ENCODE measurements around the gene POLR2I. TPM values are rescaled to one million over a fixed set of nuclear protein-coding genes. Genes with fewer than 3 reads are reported as not detected.
A peak's percentile ranks its signal among the peaks of the same experiment; 100 is the strongest.

POLR2I gene
- total and polyA plus RNA-seq, 9 of the 15 experiments (the other 6 are each of a cell fraction or from before 2014, with no cell fraction given): 28.0 to 283 (median 123) TPM

DNA sequence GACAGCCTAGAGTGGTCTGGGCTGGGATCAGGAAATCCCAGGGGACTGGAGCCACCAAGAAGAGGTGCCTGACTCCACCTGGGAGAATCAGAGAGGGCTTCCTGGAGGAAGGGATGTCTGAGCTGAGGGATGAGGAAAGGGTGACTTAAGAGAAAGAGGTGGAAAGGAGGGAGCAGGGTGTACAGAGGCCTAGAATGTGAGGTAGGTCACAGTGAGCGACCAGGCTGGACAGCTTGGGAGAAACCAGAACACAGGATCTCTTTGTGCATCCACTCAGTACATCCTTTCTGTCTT is 1.6 kb upstream of the POLR2I start:
- intact Hi-C loops (cut with micrococcal nuclease): loop anchor here (10.0 kb wide), 1 partner anchor 121 kb away; the partner anchor contains the start of gene SDHAF1
- peak overlapping the region in 1 of 2 experiments; percentile 38; a peak in 1 of 4 replicates for H3K9ac ChIP-seq (ENCODE audit: insufficient read depth in 1 of 2, low read depth in 2 of 2, low read length in 2 of 2)
- peaks cover 14% of the 10 kb centered on the region for H3K79me2 ChIP-seq (ENCODE audit: control insufficient read depth, insufficient read depth, low read length)
- peaks cover 24% of the 10 kb centered on the region; the same call in 2 of the 3 replicates for H3K36me3 ChIP-seq (ENCODE audit: control insufficient read depth, insufficient read depth, low read length)
- ChIA-PET CTCF (ENCODE audit: low intra/inter-chr PET ratio) (no interaction called here), POLR2A (interaction anchor here (1.0 kb wide), 1 partner anchor 14 kb away, joined by 5 read pairs; no protein-coding TSS in a partner anchor)
- peaks cover 5 to 42% of the 10 kb centered on the region in 2 experiments; a peak in 3 of 5 replicates for H3K4me1 ChIP-seq (replicated peaks in 1 of 2; ENCODE audit: control insufficient read depth in 2 of 2, insufficient read depth in 2 of 2, low read length in 2 of 2)
- H3K27ac ChIP-seq (ENCODE audit: extremely low read depth, low read depth, low read length): no peak overlapping the region; the same call in 2 of the 3 replicates
- in situ Hi-C loops (cut with MboI): no loop called here
- no peaks in the 10 kb centered on the region for H3K9me3 ChIP-seq (replicated peaks; ENCODE audit: control insufficient read depth, insufficient read depth, low read depth, low read length)
- H3K4me2 ChIP-seq (ENCODE audit: insufficient read depth, low read length): peak overlapping the region; percentile 96
- no TSS peak for BruUV-seq (replicated peaks)
- ATAC-seq: no peak
- no peaks in the 10 kb centered on the region for H3K9me1 ChIP-seq (ENCODE audit: control insufficient read depth, insufficient read depth, low read length)
- H4K20me1 ChIP-seq (replicated peaks; ENCODE audit: control insufficient read depth, insufficient read depth, low read length): no peaks in the 10 kb centered on the region
- no peaks in the 10 kb centered on the region for H3K27me3 ChIP-seq (ENCODE audit: control insufficient read depth in 2 of 2, insufficient read depth in 2 of 2, low read length in 2 of 2)
- no peak for FAIRE-seq
- peak overlapping the region; percentile 62 for H3K4me3 ChIP-seq
- H2AFZ ChIP-seq (ENCODE audit: low read depth, low read length): peak overlapping the region; percentile 84; the same call in 1 of the 2 replicates
- WGBS (ENCODE audit: insufficient coverage, low coverage, missing lambda C conversion rate): 57% methylated on average over 1 of the region's 1 CpG
- no peak for TF ChIP-seq ZC3H8 (IDR thresholded peaks at IDR 0.05)
- TF ChIP-seq TAF9B (IDR thresholded peaks at IDR 0.05; ENCODE audit: partially characterized antibody): no peak
- TF ChIP-seq, protein P1, sequence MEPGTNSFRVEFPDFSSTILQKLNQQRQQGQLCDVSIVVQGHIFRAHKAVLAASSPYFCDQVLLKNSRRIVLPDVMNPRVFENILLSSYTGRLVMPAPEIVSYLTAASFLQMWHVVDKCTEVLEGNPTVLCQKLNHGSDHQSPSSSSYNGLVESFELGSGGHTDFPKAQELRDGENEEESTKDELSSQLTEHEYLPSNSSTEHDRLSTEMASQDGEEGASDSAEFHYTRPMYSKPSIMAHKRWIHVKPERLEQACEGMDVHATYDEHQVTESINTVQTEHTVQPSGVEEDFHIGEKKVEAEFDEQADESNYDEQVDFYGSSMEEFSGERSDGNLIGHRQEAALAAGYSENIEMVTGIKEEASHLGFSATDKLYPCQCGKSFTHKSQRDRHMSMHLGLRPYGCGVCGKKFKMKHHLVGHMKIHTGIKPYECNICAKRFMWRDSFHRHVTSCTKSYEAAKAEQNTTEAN (CRISPR knock-in tag; IDR thresholded peaks at IDR 0.05): no peak
- no peak for TF ChIP-seq ZNF253 (CRISPR knock-in tag; conservative IDR thresholded peaks at IDR 0.05)
- TF ChIP-seq NFYB (IDR thresholded peaks at IDR 0.05; ENCODE audit: extremely low read depth, insufficient read length): no peak
- TF ChIP-seq ZNF507 (tag; conservative IDR thresholded peaks at IDR 0.05): no peak
- TF ChIP-seq SRF (CRISPR knock-in tag; IDR thresholded peaks at IDR 0.05): no peak
- no peak for TF ChIP-seq ARID1B (IDR thresholded peaks at IDR 0.05)
- no peak for TF ChIP-seq HNRNPK (IDR thresholded peaks at IDR 0.05; ENCODE audit: low read depth, low read length, poor library complexity, severe bottlenecking)
- TF ChIP-seq, protein P2, sequence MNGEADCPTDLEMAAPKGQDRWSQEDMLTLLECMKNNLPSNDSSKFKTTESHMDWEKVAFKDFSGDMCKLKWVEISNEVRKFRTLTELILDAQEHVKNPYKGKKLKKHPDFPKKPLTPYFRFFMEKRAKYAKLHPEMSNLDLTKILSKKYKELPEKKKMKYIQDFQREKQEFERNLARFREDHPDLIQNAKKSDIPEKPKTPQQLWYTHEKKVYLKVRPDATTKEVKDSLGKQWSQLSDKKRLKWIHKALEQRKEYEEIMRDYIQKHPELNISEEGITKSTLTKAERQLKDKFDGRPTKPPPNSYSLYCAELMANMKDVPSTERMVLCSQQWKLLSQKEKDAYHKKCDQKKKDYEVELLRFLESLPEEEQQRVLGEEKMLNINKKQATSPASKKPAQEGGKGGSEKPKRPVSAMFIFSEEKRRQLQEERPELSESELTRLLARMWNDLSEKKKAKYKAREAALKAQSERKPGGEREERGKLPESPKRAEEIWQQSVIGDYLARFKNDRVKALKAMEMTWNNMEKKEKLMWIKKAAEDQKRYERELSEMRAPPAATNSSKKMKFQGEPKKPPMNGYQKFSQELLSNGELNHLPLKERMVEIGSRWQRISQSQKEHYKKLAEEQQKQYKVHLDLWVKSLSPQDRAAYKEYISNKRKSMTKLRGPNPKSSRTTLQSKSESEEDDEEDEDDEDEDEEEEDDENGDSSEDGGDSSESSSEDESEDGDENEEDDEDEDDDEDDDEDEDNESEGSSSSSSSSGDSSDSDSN (IDR thresholded peaks at IDR 0.05; ENCODE audit: borderline replicate concordance in 1 of 2, low read depth in 2 of 2, low read length in 2 of 2): no peak
- TF ChIP-seq ZFP36 (IDR thresholded peaks at IDR 0.05; ENCODE audit: low read depth, low read length, partially characterized antibody): peak; percentile 86
- TF ChIP-seq KDM2B (CRISPR knock-in tag; IDR thresholded peaks at IDR 0.05): no peak
- TF ChIP-seq STAT5B (CRISPR knock-in tag; IDR thresholded peaks at IDR 0.05): no peak
- no peak for TF ChIP-seq CBX3 (IDR thresholded peaks at IDR 0.05; ENCODE audit: borderline replicate concordance in 1 of 2, low read length in 2 of 2)
- no peak for TF ChIP-seq ZNF121 (CRISPR knock-in tag; conservative IDR thresholded peaks at IDR 0.05)
- peak; percentile 18; the same call in 1 of the 2 replicates for TF ChIP-seq BCOR (IDR thresholded peaks at IDR 0.05)
- no peak for TF ChIP-seq ZFX (CRISPR knock-in tag; IDR thresholded peaks at IDR 0.05)
- DNase-seq (ENCODE audit: extremely low read depth in 1 of 4, low spot score in 3 of 4): no peak

Data from K562 (cell line).